H9 (cell line): Measurements from ENCODE around the gene GPR25. TPM values are rescaled to one million over a fixed set of nuclear protein-coding genes. Genes with fewer than 3 reads are reported as not detected.
A peak's percentile ranks its signal among the peaks of the same experiment; 100 is the strongest.

ENCODE experiments used
- DNase-seq: peaks from one replicate; pipeline ENCODE4 v3.0.0-alpha.2; 2017
- H2AFZ ChIP-seq: one replicate; pipeline ENCODE4 v1.6.1; 2013; ENCODE audit warnings: mild to moderate bottlenecking, low read length, control low read depth, moderate library complexity
- H2AK5ac ChIP-seq: 2 replicates; pipeline ENCODE4 v1.6.1; 2013; ENCODE audit warnings: low read length, control low read depth, mixed read lengths; ENCODE audit not compliant: insufficient read length
- H2BK120ac ChIP-seq: one replicate; pipeline ENCODE4 v1.6.1; 2013; ENCODE audit warnings: low read depth, mild to moderate bottlenecking, low read length, control low read depth, inconsistent platforms; ENCODE audit not compliant: poor library complexity, severe bottlenecking
- H2BK12ac ChIP-seq: 2 replicates; pipeline ENCODE4 v1.6.1; 2013; ENCODE audit warnings: low read length, control low read depth, mixed read lengths, low read depth; ENCODE audit not compliant: insufficient read length
- H2BK15ac ChIP-seq: 2 replicates; pipeline ENCODE4 v1.6.1; 2013; ENCODE audit warnings: low read depth, low read length, control low read depth
- H2BK20ac ChIP-seq: one replicate; pipeline ENCODE4 v1.6.1; 2013; ENCODE audit warnings: low read depth, mild to moderate bottlenecking, low read length, control low read depth, inconsistent platforms; ENCODE audit not compliant: poor library complexity, severe bottlenecking
- H2BK5ac ChIP-seq: 2 replicates; pipeline ENCODE4 v1.6.1; 2013; ENCODE audit warnings: low read length, control low read depth, mixed read lengths; ENCODE audit not compliant: insufficient read length
- H3K14ac ChIP-seq: 2 replicates; pipeline ENCODE4 v1.6.1; 2013; ENCODE audit warnings: low read length, control low read depth; ENCODE audit not compliant: insufficient read depth
- H3K18ac ChIP-seq: 2 replicates; pipeline ENCODE4 v1.6.1; 2013; ENCODE audit warnings: low read depth, mild to moderate bottlenecking, mixed read lengths, low read length, control low read depth; ENCODE audit not compliant: insufficient read length
- H3K23ac ChIP-seq: 2 replicates; pipeline ENCODE4 v1.6.1; 2013; ENCODE audit warnings: low read length, control low read depth, mixed read lengths, low read depth; ENCODE audit not compliant: insufficient read length
- H3K23me2 ChIP-seq: 2 replicates; pipeline ENCODE4 v1.6.1; 2013; ENCODE audit warnings: low read depth, mild to moderate bottlenecking, mixed read lengths, low read length, control low read depth; ENCODE audit not compliant: insufficient read length, poor library complexity, severe bottlenecking
- H3K27ac ChIP-seq: 2 replicates; pipeline ENCODE4 v1.5.1; 2013; ENCODE audit warnings: low read length, control low read depth, mixed read lengths, low read depth; ENCODE audit not compliant: insufficient read length
- H3K27me3 ChIP-seq: 2 replicates; pipeline ENCODE4 v1.6.1; 2013; ENCODE audit warnings: low read length, control low read depth, inconsistent platforms; ENCODE audit not compliant: insufficient read depth
- H3K4ac ChIP-seq: 2 replicates; pipeline ENCODE4 v1.6.1; 2013; ENCODE audit warnings: low read depth, mild to moderate bottlenecking, control low read depth, inconsistent platforms, low read length, moderate library complexity
- H3K4me1 ChIP-seq: 2 replicates; pipeline ENCODE4 v1.6.1; 2013; ENCODE audit warnings: low read length, control low read depth, inconsistent platforms; ENCODE audit not compliant: insufficient read depth
- H3K4me2 ChIP-seq: 2 replicates; pipeline ENCODE4 v1.6.1; 2013; ENCODE audit warnings: low read length, control low read depth, mixed read lengths; ENCODE audit not compliant: insufficient read length, insufficient read depth
- H3K56ac ChIP-seq: 2 replicates; pipeline ENCODE4 v1.6.1; 2013; ENCODE audit warnings: low read depth, mild to moderate bottlenecking, mixed read lengths, low read length, control low read depth; ENCODE audit not compliant: insufficient read length
- H3K79me1 ChIP-seq: 2 replicates; pipeline ENCODE4 v1.6.1; 2013; ENCODE audit warnings: low read depth, mild to moderate bottlenecking, moderate library complexity, low read length, control low read depth, inconsistent platforms; ENCODE audit not compliant: insufficient read depth, poor library complexity, severe bottlenecking
- H3K79me2 ChIP-seq: 2 replicates; pipeline ENCODE4 v1.6.1; 2013; ENCODE audit warnings: low read length, control low read depth, inconsistent platforms; ENCODE audit not compliant: insufficient read depth
- H3K9ac ChIP-seq: 2 replicates; pipeline ENCODE4 v1.6.1; 2013; ENCODE audit warnings: low read length, control low read depth, mixed read lengths; ENCODE audit not compliant: insufficient read length; ENCODE audit errors: extremely low read depth
- H3K9me3 ChIP-seq: one replicate; pipeline ENCODE4 v1.6.1; 2013; ENCODE audit warnings: low read depth, low read length, inconsistent platforms; ENCODE audit not compliant: control insufficient read depth
- H3T11ph ChIP-seq: one replicate; pipeline ENCODE4 v1.6.1; 2013; ENCODE audit warnings: mild to moderate bottlenecking, low read length, control low read depth, inconsistent platforms
- H4K20me1 ChIP-seq: one replicate; pipeline ENCODE4 v1.6.1; 2013; ENCODE audit not compliant: control insufficient read depth, insufficient read length, insufficient read depth
- H4K5ac ChIP-seq: 2 replicates; pipeline ENCODE4 v1.6.1; 2013; ENCODE audit warnings: low read depth, mild to moderate bottlenecking, mixed read lengths, low read length, control low read depth; ENCODE audit not compliant: insufficient read length
- H4K8ac ChIP-seq: replicated peaks from 2 replicates; pipeline ENCODE4 v1.6.1; 2013; ENCODE audit warnings: low read length, control low read depth, mixed read lengths, low read depth; ENCODE audit not compliant: insufficient read length
- H4K91ac ChIP-seq: 2 replicates; pipeline ENCODE4 v1.6.1; 2013; ENCODE audit warnings: low read depth, mild to moderate bottlenecking, moderate library complexity, mixed read lengths, low read length, control low read depth; ENCODE audit not compliant: insufficient read length
- H3K27ac Mint-ChIP-seq, 3 experiments: 2 replicates in 2 of 3; 3 replicates in 1 of 3; pipeline ENCODE4 v1.8.0; 2020 to 2021; ENCODE audit warnings: mixed read lengths in 3 of 3, mild to moderate bottlenecking in 1 of 3, moderate library complexity in 1 of 3
- H3K27me3 Mint-ChIP-seq: 2 replicates; pipeline ENCODE4 v1.8.0; 2021; ENCODE audit warnings: low read depth, mild to moderate bottlenecking, moderate library complexity, mixed read lengths
- H3K36me3 Mint-ChIP-seq, 3 experiments: 2 replicates in 2 of 3; 3 replicates in 1 of 3; pipeline ENCODE4 v1.8.0; 2020 to 2021; ENCODE audit warnings: low read depth in 3 of 3, mixed read lengths in 3 of 3; ENCODE audit not compliant: insufficient read depth in 1 of 3
- H3K4me1 Mint-ChIP-seq, 2 experiments: 2 replicates each; pipeline ENCODE4 v1.8.0; 2020; ENCODE audit warnings: mixed read lengths in 2 of 2
- H3K4me3 Mint-ChIP-seq, 2 experiments: 2 replicates in 1 of 2; 3 replicates in 1 of 2; pipeline ENCODE4 v1.8.0; 2020 to 2021; ENCODE audit warnings: mild to moderate bottlenecking in 2 of 2, mixed read lengths in 2 of 2, moderate library complexity in 1 of 2
- H3K9me3 Mint-ChIP-seq, 2 experiments: 2 replicates in 1 of 2; 3 replicates in 1 of 2; pipeline ENCODE4 v1.8.0; 2020; ENCODE audit warnings: mild to moderate bottlenecking in 2 of 2, mixed read lengths in 2 of 2, moderate library complexity in 1 of 2
- WGBS: extraction: QIAGEN DNeasy Blood & Tissue Kit; methylation state at CpG from one replicate; pipeline ENCODE4 v1.1.7; 2013; ENCODE audit warnings: missing lambda C conversion rate, low lambda C conversion rate, mixed read lengths; ENCODE audit not compliant: insufficient read length; ENCODE audit errors: extremely low coverage; 5-methylcytosine and 5-hydroxymethylcytosine counted together
- total RNA-seq: library from RNA; stranded (reverse); gene quantifications from 2 replicates; pipeline ENCODE4 v1.2.1, GENCODE V29; 2021
- TF ChIP-seq, protein P1 (sequence below): fragments of 200-600 bp; sonication (generic); conservative IDR thresholded peaks from 3 replicates; pipeline ENCODE4 v1.8.0; 2021; ENCODE audit warnings: antibody characterized with exemption, mild to moderate bottlenecking

Gene GPR25
- total RNA-seq, 1 experiment from 2014 or later = not detected

GRCh38 chr1:200921571-200922110, 48.9 kb downstream of the GPR25 start:
- no peaks in the 10 kb centered on the region for H3K36me3 Mint-ChIP-seq
- Histone ChIP-seq H4K5ac (no peak overlapping the region), H3K9ac (no peak overlapping the region), H3K27ac (no peak overlapping the region), H3K18ac (no peak overlapping the region), H3K23me2 (no peaks in the 10 kb centered on the region), H4K91ac (no peak overlapping the region), H3K4me1 (peaks cover 3% of the 10 kb centered on the region; the same call in 1 of the 2 replicates), H4K8ac (no peak overlapping the region), H3K4ac (no peak overlapping the region), H2BK12ac (no peak overlapping the region), H3T11ph (no peak overlapping the region), H2AK5ac (no peak overlapping the region), H2BK15ac (no peak overlapping the region), H2BK20ac (no peak overlapping the region), H3K4me2 (no peak overlapping the region), H2BK120ac (no peak overlapping the region), H3K23ac (no peak overlapping the region), H3K79me1 (no peaks in the 10 kb centered on the region), H3K56ac (no peak overlapping the region), H2AFZ (no peak overlapping the region), H3K14ac (no peak overlapping the region), H3K9me3 (no peaks in the 10 kb centered on the region), H3K27me3 (no peaks in the 10 kb centered on the region), H4K20me1 (no peaks in the 10 kb centered on the region), H2BK5ac (no peak overlapping the region), H3K79me2 (no peaks in the 10 kb centered on the region)
- H3K27me3 Mint-ChIP-seq = peaks cover 2% of the 10 kb centered on the region; the same call in 1 of the 2 replicates
- no peak overlapping the region for H3K4me3 Mint-ChIP-seq
- TF ChIP-seq, protein P1, sequence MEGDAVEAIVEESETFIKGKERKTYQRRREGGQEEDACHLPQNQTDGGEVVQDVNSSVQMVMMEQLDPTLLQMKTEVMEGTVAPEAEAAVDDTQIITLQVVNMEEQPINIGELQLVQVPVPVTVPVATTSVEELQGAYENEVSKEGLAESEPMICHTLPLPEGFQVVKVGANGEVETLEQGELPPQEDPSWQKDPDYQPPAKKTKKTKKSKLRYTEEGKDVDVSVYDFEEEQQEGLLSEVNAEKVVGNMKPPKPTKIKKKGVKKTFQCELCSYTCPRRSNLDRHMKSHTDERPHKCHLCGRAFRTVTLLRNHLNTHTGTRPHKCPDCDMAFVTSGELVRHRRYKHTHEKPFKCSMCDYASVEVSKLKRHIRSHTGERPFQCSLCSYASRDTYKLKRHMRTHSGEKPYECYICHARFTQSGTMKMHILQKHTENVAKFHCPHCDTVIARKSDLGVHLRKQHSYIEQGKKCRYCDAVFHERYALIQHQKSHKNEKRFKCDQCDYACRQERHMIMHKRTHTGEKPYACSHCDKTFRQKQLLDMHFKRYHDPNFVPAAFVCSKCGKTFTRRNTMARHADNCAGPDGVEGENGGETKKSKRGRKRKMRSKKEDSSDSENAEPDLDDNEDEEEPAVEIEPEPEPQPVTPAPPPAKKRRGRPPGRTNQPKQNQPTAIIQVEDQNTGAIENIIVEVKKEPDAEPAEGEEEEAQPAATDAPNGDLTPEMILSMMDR = no peak
- no CpG with 5 or more reads among the region's 9 CpGs for WGBS
- no peak for DNase-seq
- no peaks in the 10 kb centered on the region for H3K9me3 Mint-ChIP-seq
- H3K4me1 Mint-ChIP-seq = peaks cover 15 to 27% of the 10 kb centered on the region in 2 experiments
- H3K27ac Mint-ChIP-seq = peak overlapping the region in 1 of 3 experiments; percentile 15; a peak in 2 of 7 replicates
